GM21786 (cell line): ENCODE measurements around the gene IFNL2.
"Not testable (repeated sequence)": the region's sequence is repeated elsewhere in the genome, so short reads cannot be mapped to it uniquely, and the experiment has no call there.

Experiments
- ATAC-seq: cut with Tn5 transposase; IDR thresholded peaks from one replicate; pipeline ENCODE4 v1.9.1; 2021; ENCODE audit not compliant: unreplicated experiment

IFNL2 gene

DNA sequence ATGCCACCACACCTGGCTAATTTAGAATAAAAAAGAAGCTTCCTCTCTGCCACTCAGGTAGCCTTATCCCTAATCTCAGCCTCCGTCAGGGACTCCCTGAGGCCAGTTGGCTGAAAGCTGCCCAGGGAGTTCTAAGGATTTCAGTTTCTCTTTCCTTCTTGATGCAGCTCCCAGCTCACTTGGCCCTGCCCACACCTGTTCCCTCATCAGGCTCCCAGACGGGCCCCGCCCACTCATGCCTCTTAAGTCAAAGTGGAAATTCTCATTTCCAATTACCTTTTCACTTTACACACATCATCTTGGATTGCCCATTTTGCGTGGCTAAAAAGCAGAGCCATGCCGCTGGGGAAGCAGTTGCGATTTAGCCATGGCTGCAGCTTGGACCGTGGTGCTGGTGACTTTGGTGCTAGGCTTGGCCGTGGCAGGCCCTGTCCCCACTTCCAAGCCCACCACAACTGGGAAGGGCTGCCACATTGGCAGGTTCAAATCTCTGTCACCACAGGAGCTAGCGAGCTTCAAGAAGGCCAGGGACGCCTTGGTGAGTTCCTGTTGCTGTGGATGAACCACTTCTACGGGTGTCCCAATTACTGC is 28.0 kb downstream of the IFNL2 start, which contains the start of gene IFNL1:
TSS of gene IFNL1 (plus strand) at position 353 of the 591 bp plus-strand sequence. CDS start at position 368, 15 bp downstream.
- no peak for ATAC-seq

DNA sequence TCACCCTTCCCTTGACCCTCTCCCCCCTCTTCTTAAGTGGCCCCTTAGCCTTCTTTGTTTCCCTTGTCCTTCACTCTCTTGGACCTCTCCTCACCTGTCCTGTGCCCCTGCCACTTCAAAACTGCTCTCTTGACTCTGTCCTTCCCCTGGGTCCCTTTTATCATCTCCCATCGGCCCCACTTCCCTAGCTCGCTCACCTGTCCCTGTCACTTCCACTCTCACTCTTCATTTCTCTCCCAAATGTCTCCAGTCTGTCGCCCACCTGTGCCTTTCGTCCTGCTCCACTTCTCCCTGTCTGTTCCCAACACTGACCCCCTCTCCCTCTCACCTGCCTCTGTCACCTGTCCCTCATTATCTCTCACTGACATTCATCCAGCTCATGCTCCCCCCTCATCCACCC is 28.7 kb downstream of the IFNL2 start:
- ATAC-seq, result no peak

DNA sequence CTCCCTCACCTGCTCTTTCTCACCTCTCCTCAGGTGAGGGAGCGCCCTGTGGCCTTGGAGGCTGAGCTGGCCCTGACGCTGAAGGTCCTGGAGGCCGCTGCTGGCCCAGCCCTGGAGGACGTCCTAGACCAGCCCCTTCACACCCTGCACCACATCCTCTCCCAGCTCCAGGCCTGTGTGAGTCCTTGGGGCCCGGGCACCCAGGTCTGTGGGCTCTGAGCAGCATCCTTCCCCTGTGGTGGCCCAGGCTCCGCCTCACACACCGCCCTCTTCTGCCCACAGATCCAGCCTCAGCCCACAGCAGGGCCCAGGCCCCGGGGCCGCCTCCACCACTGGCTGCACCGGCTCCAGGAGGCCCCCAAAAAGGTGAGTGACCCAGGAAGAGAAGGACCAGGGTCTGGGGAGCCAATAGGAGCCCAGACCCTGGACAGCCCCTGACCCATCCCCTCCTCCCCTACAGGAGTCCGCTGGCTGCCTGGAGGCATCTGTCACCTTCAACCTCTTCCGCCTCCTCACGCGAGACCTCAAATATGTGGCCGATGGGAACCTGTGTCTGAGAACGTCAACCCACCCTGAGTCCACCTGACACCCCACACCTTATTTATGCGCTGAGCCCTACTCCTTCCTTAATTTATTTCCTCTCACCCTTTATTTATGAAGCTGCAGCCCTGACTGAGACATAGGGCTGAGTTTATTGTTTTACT is 29.9 kb downstream of the IFNL2 start:
- ATAC-seq, result no peak

GRCh38 chr19:39299404-39299803 is 31.2 kb downstream of the IFNL2 start:
- no peak for ATAC-seq

DNA sequence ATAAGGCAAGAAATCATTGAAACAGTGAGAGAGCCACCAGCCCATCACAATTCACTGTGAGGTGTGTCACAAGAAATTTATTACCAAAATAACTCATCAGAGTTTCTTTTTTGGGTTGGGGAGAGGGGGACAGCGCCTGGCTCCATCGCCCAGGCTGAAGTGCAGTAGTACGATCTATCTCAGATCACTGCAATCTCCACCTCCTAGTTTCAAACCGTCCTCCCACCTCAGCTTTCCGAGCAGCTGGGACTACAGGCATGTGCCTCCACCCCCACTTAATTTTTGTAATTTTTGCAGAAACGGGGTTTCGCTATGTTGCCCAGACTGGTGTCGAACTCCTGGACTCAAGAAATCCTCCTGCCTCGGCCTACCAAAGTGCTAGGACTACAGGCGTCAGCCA is 31.6 kb downstream of the IFNL2 start:
- no peak for ATAC-seq

GRCh38 chr19:39301021-39301420 is 32.8 kb downstream of the IFNL2 start:
- no peak for ATAC-seq

DNA sequence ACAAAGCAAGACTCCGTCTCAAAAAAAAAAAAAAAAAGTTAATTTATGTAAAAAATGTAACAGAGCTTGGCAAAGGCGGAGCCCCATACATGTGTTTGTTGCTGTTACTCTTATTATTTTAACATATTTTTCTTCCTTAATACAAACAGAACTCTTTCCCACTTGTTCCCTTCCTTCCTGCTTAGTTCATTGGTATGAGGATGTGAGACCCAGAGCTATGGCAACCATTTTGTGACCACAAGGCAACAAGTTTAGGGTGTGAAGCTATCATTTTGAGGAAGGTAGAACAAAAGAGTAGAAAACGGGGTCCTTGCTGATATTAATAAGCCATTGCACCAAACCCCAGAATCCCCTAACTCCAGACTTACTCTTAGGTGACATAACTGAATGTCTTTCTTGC is 33.4 kb downstream of the IFNL2 start:
- ATAC-seq, result no peak

- ATAC-seq, result no peak
Observed at GRCh38 chr19:39303373-39304184, 35.4 kb downstream of the IFNL2 start.

- no peak for ATAC-seq
Observed at GRCh38 chr19:39304185-39304513, 36.0 kb downstream of the IFNL2 start.

DNA sequence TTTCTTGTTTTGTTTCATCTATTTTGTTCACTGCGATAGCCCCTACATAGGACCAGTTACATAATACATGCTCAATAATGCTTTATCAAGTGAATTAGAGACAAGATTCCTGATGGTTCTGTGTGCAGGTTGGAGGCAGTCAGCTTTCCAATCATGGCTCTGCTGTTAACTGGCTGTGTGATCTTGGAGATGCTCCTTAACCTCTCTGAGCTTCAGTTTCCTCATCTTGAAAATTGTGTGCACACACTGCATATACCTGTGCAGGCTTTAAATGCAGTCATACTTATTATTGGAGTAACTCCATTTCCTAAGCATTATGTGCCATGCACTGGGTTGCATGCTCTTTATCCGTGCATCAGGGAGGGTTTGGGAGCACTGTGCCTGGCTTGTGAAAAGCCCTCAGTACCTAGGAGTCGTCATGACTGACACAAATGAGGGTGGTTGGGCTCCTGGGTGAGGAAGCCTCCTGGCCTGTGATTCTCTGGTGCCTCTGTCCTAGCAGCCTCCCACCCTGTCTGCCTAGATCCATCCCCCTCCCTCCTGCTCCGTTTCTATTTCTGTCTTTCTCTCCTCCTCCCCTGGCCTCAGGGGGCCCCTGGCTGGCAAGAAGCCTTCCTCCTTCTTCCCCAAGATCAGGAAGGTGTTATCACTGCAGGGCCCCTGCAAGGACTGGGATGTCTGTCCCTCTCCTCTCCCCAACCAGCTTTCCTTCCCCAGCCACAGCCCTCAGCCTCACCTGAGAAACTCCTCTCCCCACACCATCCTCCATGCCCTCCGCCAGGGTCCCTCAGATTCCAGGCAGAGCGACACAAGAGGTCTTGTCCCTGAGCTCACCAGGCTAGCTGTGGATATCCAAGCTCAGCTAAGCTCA is 36.7 kb downstream of the IFNL2 start:
- ATAC-seq, result no peak

- ATAC-seq, result no peak
Observed at GRCh38 chr19:39306075-39306474, 37.9 kb downstream of the IFNL2 start.

DNA sequence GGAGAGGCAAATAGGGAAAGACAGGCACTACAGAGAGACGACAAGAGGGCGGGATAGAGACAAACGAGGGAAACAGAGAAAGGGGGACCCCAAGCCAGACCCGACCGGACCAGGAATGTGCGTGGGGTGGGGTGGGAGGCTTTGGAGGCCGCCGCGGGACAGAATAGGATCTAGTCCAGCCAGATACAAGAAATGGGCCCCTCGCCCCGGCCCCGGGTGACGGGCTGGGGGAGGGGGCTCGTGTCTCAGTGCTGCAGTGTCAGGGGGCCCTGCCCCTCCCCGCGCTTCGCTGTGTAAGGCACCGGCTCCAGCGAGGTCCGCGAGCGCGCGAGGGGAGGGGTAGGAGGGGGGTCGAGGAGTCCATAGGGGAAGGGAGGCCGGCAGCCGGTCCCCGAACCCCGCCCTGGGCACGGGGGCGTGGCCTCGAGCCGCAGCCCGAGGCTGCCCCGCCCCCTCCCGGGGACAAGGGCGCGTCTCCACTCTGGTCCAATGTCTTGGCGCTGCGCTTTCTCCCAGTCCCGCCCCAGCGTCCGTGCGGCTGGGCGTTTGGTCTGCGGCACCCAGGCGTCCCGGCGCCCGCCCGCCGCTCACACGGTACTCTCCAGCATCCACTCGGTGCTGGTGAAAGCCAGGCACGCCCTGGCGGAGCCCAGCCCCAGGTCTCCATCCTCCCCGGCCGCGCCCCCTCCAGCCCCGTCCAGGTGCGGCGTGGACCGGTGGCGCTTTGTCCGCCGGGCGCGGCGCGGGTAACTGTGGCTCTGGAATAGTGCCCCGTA is 39.0 kb downstream of the IFNL2 start:
- no peak for ATAC-seq

- no peak for ATAC-seq
Observed at GRCh38 chr19:39307822-39308530, 39.8 kb downstream of the IFNL2 start.

GRCh38 chr19:39308531-39309304 is 40.5 kb downstream of the IFNL2 start:
- ATAC-seq, result no peak

- ATAC-seq, result not testable (repeated sequence)
Observed at GRCh38 chr19:39309305-39309670, 41.1 kb downstream of the IFNL2 start.

- ATAC-seq, result no peak
Observed at GRCh38 chr19:39310558-39311311, 42.5 kb downstream of the IFNL2 start.

DNA sequence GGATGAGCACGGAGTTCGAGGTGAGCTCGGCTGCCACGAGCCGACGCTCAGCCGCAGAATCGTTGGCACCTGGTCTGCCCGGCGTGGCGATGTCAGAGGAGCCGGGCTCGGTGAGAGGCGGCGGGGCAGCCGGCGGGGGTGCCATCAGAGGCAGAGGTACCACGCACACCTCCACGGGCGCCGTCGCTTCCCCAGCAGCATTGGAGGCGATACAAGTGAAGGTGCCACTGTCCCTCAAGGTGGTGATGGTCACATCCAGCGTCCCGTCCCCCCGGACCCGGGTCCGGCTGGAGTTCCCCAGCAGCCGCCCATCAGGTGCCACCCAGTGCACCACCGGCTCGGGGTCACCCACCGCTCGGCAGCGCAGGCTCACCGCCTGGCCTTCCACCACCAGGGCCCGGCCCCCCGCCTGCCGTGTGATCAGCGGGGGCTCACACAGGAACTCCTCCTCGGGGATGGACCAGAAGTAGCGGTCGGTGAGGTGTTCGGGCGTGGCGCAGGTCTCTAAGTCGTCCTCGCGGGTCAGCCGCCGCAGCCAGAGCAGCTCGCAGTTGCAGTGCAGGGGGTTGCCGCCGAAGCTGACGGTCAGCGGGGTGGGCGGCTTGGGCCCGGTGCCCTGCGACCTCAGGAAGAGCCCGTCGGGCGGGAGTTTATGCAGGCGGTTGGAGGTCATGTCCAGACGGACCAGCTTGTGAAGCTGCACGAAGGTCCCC is 46.0 kb downstream of the IFNL2 start:
- ATAC-seq, result no peak

- ATAC-seq, result no peak
Observed at GRCh38 chr19:39315933-39316332, 47.7 kb downstream of the IFNL2 start.
